ENCODE measurements around the gene YOD1.

GRCh38 chr1:207058878-207059867 is 8.2 kb upstream of the YOD1 start:
- TF ChIP-seq CTCF (IDR thresholded peaks at IDR 0.05) (peak in 3 of 6 experiments; percentile 15 to 41 (median 23)), POLR2A (IDR thresholded peaks at IDR 0.05) (peak in 1 of 2 donors; percentile 69)

Data from thyroid gland (tissue), 4 donors.